Activated CD4-positive, alpha-beta T cell treated with anti-CD3 and anti-CD28 coated beads, Interleukin-2, amount 50 U/mL, for 4 hours (primary cell): ENCODE measurements around the gene LRRC8E.
A peak's percentile ranks its signal among the peaks of the same experiment; 100 is the strongest.

ENCODE experiments used
- DNase-seq, 2 experiments: peaks; one replicate each; pipeline ENCODE4 v3.0.0-alpha.2; 2020

Gene LRRC8E

DNA sequence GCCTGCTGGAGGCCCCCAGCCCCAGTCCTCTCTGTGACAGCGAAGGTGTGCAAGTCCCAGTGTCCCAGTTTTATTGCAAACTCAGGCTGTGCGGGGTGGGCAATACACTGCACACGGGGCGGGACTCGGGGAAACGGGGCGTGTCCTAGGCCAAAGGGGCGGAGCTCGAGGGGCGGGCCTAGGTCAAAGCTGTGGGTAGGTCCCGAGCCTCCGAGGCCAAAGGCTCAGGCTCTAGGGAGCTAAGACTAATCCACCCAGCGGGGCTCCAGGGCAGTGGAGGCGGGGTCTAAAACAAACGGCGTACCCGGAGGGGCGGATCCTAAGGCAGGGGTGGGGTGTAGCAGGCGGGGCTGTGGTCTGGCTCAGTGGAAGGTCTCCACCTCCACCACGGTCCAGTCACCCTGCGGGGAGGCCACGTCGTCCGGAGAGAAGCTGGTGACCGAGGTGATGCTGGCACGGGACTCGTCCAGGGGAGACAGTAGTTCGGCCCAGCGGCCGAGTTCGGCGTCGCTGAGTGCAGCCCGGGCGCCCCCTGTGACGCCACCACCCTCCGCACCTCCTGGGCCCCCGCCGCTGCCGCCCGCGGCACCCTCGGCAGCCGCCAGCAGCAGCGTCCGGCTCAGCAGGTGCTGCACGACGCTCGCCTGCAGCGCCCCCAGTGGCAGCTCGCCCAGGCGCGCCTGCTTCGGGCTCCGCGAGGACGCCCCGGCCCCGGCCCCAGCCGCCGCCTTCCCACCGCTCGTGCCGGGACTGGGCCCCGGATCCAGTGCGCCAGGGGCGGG, 19.4 kb upstream of the LRRC8E start:
- peak; percentile 73 to 78 for DNase-seq

DNA sequence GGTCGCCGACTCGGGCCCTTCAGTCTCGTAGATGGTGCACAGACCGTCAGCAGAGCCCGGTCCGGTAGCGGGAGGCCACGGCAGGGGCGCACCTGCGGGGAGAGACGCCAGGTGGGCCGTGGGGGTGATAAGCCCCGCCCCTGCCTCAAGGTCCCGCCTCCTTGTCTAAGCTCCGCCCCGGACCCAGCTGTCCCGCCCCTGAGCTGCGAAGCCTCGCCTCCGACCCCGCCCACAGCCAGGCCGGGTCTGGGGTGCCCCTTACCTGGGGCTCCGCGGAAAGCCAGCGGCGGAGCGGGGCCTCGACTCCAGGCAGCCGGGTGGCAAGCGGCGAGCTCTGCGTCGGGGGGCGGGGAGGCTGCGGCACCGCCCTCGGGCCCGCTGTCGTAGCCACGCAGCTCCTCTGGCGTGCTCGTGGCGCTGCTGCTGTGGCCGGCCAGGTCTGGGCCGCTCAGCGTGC, 18.8 kb upstream of the LRRC8E start:
- DNase-seq = peak; percentile 72

- DNase-seq = peak; percentile 51 to 53
Observed at GRCh38 chr19:7869910-7870511, 18.3 kb upstream of the LRRC8E start.

DNA sequence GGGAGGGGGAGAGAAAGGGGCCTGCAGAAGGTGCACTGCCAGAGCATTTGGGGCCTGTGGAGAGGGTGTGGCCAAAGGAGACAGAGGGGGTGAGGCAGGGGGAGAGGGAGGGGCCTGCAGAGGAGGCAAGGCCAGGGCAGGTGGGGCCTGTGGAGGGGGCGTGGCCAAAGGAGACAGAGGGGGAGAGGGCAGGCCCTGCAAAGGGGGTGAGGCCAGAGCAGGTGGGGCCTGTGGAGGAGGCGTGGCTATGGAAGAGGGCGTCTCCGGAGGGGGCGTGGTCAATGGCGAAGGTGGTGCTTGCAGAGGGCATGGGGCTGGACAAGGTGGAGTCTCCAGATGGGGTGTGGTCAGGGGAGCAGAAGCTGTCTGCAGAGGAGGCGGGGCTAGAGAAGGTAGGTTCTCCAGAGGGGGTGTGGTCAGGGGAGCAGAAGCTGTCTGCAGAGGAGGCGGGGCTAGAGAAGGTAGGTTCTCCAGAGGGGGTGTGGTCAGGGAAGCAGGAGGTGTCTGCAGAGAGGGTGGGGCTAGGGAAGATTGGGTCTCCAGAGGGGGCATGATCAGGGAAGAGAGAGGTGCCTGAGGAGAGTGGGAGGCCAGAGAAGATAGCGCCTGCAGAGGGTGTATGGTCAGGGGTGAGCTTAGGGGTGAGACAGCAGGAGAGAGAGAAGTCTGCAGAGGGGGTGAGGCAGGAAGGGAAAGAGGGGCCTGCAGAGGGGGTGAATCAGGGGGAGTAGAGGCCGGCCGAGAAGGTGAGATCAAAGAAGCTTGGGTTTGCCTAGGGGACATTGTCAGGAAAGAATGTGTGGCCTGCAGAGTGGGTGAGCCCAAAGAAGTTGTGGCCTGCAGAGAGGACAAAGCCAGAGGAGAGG, 17.5 kb upstream of the LRRC8E start:
- peak in 1 of 2 experiments; percentile 28 for DNase-seq

GRCh38 chr19:7871437-7872305, 16.6 kb upstream of the LRRC8E start:
- peak; percentile 74 to 78 for DNase-seq

DNA sequence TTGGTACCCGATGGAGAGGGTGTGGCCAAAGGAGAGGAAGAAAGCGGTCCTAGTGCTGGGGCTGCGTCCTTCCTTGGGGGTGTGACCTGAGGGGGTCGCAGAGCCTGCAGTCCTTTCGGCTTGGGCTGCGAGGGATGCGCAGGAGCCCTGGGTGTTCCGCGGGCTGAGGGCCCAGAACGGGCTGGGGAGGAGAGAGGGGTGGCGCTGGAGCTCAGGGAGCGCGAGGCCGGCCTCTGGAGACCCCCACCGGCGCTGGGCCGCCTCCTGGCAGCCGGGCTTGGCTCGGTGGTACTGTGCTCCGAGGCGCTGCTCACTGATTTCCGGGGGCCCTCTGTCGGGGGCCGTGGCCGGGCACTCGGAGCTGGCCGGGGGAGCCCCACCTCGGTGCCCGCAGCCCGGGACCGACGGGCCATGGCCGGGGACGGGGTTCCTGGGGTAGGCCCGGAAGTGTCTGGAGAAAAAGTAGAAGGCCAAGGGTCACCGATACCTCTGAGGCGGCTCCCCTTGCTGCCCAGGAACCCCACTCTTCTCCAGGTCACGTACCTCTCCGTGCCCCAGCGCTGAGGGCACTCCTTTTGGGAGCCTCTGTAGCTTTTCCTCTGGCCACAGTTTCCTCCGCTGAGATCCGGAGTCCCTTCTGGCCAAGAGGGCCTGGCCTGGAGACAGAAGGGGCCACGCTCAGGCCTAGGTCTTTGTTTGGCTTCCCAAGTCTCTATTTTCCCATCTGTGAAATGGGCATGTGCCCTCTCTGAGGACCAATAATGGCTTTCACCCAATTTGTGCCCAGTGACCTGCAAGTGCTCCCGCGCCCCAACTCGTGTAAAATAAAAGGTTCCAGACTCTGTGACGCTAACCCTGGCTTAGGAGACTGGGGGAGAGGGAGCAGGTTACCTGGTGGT, 15.8 kb upstream of the LRRC8E start:
- DNase-seq = no peak

DNA sequence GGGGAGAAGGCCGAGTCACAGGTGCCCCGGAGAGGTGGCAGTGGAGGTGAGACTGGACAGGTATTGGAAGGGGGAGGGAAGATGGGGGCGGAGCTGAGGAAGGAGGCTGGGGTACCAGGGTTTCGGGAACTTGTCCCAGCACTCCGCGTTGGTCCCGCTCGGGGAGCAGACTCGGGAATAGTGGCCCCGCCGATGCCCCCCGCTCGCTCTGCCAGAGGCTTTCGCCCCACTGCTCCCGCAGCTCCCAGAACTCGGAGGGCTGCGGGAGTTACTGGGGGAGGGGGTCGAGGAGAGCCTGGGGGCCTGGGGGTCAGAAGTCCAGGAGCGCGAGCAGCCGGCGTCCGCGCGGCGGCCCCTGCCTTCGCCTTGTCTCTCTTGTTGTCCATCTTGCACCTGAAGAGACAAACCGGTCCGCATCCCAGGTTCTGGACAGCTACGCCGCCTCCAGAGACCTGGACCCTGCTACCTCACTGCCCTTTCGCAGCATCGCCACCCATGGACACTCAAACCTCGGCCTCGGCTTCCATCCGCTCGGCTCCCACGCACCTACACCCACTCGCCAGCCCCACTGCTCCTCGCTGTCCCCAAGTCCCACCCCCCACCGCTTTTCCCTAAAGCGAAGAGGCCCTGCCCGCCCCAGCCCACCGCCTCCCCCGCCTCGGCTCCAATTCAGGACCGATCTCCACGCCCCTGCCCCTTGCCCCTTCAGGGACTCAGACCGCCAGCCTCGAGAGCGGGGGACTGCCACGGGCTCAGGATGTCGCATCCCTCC, 14.8 kb upstream of the LRRC8E start:
- no peak for DNase-seq

DNA sequence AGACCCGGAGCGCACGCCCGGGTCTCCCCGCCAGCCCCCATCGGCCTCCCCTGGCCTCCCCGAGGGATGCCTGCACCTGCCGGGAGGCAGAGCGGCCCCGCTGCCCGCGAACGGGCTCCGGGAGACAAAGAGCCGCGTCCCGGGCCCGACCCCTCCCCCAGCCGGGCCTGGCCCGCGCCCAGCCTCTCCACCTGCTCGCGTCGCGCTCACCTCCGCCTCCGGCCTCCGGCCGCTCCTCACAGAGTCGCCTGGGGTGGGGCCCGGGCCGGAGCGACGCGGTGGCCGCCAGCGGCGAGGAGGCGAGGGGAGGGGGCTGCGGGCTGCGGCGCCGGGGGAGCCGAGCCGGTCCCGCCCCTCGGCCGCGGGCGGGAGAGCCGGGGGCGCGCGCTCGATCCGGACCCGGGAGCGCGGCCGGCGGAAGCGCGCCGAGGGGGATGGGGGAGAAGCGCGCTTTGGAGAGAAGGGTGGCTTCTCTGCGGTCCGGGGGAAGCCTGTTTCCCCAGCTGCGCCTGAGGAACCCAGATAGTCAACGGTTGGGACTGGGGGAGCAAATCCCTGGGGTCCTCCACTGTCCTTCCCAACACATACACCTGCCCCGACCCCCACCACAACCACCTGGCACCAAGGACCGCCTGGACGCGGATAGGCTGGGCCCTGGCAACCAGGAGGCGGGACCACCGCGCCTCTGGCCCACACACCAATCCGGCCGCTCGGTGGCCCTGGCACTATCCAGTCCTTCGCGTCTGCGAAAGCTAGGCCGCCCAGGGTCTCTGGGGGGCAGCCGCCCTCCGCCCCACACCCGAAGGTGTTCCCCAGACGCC, 14.0 kb upstream of the LRRC8E start, which contains the start of gene PRR36:
TSS of gene PRR36 (minus strand) at position 315 of the 821 bp plus-strand sequence. CDS start 701 bp downstream, outside the sequence.
- no peak for DNase-seq

DNA sequence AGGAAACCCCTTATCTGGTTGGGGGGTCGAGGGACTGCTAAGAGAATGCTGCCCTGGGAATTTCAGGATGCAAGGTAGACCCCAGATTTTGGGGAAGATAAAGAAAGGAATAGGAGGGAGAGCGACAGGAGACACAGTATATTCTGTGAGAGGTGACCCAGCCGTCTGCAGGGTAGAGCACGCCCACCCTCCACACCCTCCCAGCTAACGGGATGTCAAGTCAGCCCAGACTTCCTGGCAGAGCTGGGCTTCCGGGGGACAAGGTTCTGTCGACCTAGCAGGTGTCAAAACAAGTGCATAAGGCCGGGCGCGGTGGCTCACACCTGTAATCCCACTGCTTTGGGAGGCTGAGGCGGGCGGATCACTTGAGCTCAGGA, 13.4 kb upstream of the LRRC8E start:
- DNase-seq = no peak

- DNase-seq = no peak
Observed at GRCh38 chr19:7877249-7877836, 11.0 kb upstream of the LRRC8E start.

DNA sequence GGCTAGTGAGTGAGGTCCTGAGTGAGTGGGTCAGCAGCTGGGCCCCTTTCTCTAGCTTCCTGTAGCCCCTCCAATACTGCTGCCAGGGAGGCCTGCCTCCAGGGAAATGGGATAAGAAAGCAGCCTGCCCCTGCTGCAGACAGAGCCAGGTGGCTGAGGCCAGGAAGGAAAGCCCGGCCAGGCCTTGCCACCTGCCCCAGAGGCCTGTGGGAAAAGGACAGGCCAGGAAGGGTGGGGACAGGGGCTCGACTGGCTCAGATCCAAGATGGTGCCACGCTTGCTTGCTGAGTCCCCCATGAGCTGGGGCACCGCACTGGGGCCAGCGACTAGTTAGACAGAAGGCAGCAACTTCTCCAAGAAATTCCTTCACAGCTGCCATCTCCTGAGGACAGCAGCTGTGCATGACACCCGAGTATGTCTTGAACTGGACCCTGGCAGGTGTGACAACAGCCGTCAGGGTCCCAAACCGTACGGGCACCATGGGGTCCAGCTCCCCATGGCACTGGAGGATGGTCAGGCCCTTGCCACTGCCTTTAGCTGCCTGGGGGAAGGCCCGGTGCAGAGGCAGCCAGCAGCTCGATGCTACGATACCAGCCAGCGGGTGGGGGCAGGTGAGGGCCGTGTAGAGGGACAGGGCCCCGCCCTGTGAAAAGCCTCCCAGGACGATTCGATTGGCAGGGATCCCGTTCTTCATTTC, 9.1 kb upstream of the LRRC8E start:
- DNase-seq = no peak

DNA sequence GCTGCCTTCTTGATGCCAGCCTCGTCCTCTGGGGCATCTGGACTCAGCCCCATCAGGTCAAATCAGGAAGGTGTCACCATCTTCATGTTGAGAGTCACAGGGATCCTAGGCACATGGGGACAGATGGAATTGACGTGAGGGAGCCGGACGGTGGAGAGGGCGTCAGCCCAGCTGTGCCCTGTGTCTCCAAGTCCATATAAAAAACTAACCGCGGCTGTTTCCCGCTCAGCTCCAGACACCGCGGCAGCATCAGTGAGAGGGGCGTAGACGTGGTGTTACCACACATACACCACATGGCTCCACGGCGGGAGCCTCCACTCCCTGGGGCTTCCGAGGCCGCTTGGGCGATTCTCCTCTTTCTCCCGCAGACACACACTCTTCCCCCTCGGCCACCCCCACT, 8.5 kb upstream of the LRRC8E start:
- no peak for DNase-seq

- no peak for DNase-seq
Observed at GRCh38 chr19:7881910-7882309, 6.4 kb upstream of the LRRC8E start.

GRCh38 chr19:7883105-7883504, 5.2 kb upstream of the LRRC8E start:
- DNase-seq = no peak

GRCh38 chr19:7883796-7884570, 4.3 kb upstream of the LRRC8E start:
- no peak for DNase-seq

DNA sequence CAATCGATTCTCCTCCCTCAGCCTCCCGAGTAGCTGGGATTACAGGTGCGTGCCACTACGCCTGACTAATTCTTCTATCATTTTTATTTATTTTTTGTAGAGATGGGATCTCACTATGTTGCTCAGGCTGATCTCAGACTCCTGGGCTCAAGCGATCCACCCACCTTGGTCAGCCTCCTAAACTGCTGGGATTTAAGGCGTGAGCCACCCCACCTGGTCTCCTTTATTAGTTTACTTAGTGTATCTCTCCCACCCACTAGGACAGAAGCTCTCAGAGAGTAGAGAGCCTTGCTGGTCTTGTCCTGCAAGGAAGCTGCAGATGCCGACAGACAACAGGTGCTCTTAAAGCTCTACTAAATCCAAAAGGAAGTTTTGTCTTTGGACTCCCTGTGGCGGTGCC, 2.5 kb upstream of the LRRC8E start:
- DNase-seq = no peak

GRCh38 chr19:7887408-7888144, 734 bp upstream of the LRRC8E start:
- DNase-seq = no peak
